HL-60 (cell line): ENCODE results near the gene DCAF11.

Source experiments
- CTCF ChIP-seq: IDR thresholded peaks from one replicate; pipeline ENCODE4 v1.5.1; 2011; ENCODE audit warnings: low read length, control low read depth, inconsistent platforms; ENCODE audit not compliant: insufficient read depth
- POLR2AphosphoS5 ChIP-seq: IDR thresholded peaks from 2 replicates; pipeline ENCODE4 v1.6.1; 2012; ENCODE audit warnings: low read depth
- REST ChIP-seq: IDR thresholded peaks from 2 replicates; pipeline ENCODE4 v1.6.1; 2012; ENCODE audit warnings: low read depth; ENCODE audit not compliant: insufficient replicate concordance

- TF ChIP-seq POLR2AphosphoS5 (0 out of 2 replicates have a peak, but pooled peaks have one; percentile 16), CTCF (no peak), REST (no peak)
Observed at GRCh38 chr14:24122898-24123297, 8.3 kb downstream of the DCAF11 start.
